Measurements from ENCODE around the gene DBI. TPM values are rescaled to one million over a fixed set of nuclear protein-coding genes. Genes with fewer than 3 reads are reported as not detected.
A peak's percentile ranks its signal among the peaks of the same experiment; 100 is the strongest.

DBI gene
- total and polyA plus RNA-seq, 2 of the 13 experiments (the other 11 are each of a cell fraction or from before 2014, with no cell fraction given): 330 to 659 TPM

DNA sequence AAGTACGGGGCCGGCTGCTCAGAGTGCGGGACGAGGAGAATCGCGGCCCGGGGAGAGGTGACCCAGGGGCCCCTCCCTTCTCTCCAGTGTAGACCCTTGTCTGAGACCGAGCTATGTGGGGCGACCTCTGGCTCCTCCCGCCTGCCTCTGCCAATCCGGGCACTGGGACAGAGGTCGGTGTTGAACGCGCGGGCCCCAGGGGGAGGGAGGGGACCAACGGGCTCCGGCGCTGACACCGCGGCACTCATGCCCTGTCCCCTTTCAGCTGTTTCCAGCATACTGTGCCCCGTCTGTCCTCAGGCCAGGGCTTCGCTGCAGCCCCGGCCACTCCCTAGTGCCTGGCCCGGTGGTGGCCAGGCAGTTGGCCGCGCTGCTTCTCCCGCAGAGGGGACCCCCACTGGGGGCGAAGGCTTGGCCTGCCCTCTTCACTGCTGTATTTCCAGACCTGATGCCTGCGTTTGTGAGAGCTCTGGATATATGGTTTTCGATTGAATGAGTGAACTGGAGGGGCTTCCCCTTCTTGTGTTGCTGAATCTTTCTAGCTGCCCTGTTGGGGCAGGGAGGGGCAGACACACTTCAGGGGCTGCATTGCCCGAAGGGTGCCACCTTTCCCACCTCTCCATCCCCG, 809 bp downstream of the DBI start (continued):
- TF ChIP-seq ZNF543 (CRISPR knock-in tag; IDR thresholded peaks at IDR 0.05): no peak
- no peak; the same call in 1 of the 2 replicates for TF ChIP-seq PHF20 (CRISPR knock-in tag; IDR thresholded peaks at IDR 0.05)
- TF ChIP-seq SIX1 (CRISPR knock-in tag; IDR thresholded peaks at IDR 0.05; ENCODE audit: borderline replicate concordance): no peak
- TF ChIP-seq ASH2L (IDR thresholded peaks at IDR 0.05; ENCODE audit: insufficient read length, low read depth, low read length): peak; percentile 4
- no peak; the same call in none of the 2 replicates for TF ChIP-seq ZFP91 (CRISPR knock-in tag; IDR thresholded peaks at IDR 0.05; ENCODE audit: borderline replicate concordance)
- TF ChIP-seq CSRNP1 (CRISPR knock-in tag; IDR thresholded peaks at IDR 0.05): no peak
- no peak for TF ChIP-seq ZNF503 (CRISPR knock-in tag; IDR thresholded peaks at IDR 0.05)
- TF ChIP-seq DMAP1 (CRISPR knock-in tag; IDR thresholded peaks at IDR 0.05): no peak
- TF ChIP-seq FOXA3 (CRISPR knock-in tag; IDR thresholded peaks at IDR 0.05): peak; percentile 26; the same call in 1 of the 2 replicates
- TF ChIP-seq MAZ (IDR thresholded peaks at IDR 0.05; ENCODE audit: borderline replicate concordance, low read depth, low read length): peak; percentile 73; the same call in 1 of the 2 replicates
- no peak for TF ChIP-seq MAZ (CRISPR knock-in tag; IDR thresholded peaks at IDR 0.05; ENCODE audit: low read depth)
- peak; percentile 49; the same call in 1 of the 2 replicates for TF ChIP-seq SPEN (CRISPR knock-in tag; IDR thresholded peaks at IDR 0.05; ENCODE audit: low read depth)
- TF ChIP-seq ZNF430 (CRISPR knock-in tag; IDR thresholded peaks at IDR 0.05): 0 out of 2 replicates have a peak, but pooled peaks have one; percentile 12
- no peak for TF ChIP-seq ZNF260 (CRISPR knock-in tag; IDR thresholded peaks at IDR 0.05; ENCODE audit: borderline replicate concordance, low read depth)
- no peak for TF ChIP-seq PAF1 (CRISPR knock-in tag; IDR thresholded peaks at IDR 0.05)
- TF ChIP-seq ZFP36 (IDR thresholded peaks at IDR 0.05; ENCODE audit: borderline replicate concordance, low read depth, low read length, partially characterized antibody): no peak
- no peak for TF ChIP-seq ZNF207 (IDR thresholded peaks at IDR 0.05; ENCODE audit: borderline replicate concordance)
- no peak for TF ChIP-seq CBX1 (IDR thresholded peaks at IDR 0.05; ENCODE audit: low read depth)
- TF ChIP-seq CHD4 (IDR thresholded peaks at IDR 0.05; ENCODE audit: borderline replicate concordance, low read length): no peak
- TF ChIP-seq ZNF737 (CRISPR knock-in tag; IDR thresholded peaks at IDR 0.05; ENCODE audit: borderline replicate concordance): no peak
- TF ChIP-seq, protein P1, sequence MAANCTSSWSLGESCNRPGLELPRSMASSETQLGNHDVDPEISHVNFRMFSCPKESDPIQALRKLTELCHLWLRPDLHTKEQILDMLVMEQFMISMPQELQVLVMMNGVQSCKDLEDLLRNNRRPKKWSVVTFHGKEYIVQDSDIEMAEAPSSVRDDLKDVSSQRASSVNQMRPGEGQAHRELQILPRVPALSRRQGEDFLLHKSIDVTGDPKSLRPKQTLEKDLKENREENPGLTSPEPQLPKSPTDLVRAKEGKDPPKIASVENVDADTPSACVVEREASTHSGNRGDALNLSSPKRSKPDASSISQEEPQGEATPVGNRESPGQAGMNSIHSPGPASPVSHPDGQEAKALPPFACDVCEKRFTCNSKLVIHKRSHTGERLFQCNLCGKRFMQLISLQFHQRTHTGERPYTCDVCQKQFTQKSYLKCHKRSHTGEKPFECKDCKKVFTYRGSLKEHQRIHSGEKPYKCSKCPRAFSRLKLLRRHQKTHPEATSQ (CRISPR knock-in tag; IDR thresholded peaks at IDR 0.05; ENCODE audit: borderline replicate concordance): 0 out of 2 replicates have a peak, but pooled peaks have one; percentile 24

Data from HepG2 (cell line).